ENCODE measurements around the gene TDP1.

TDP1 gene

DNA sequence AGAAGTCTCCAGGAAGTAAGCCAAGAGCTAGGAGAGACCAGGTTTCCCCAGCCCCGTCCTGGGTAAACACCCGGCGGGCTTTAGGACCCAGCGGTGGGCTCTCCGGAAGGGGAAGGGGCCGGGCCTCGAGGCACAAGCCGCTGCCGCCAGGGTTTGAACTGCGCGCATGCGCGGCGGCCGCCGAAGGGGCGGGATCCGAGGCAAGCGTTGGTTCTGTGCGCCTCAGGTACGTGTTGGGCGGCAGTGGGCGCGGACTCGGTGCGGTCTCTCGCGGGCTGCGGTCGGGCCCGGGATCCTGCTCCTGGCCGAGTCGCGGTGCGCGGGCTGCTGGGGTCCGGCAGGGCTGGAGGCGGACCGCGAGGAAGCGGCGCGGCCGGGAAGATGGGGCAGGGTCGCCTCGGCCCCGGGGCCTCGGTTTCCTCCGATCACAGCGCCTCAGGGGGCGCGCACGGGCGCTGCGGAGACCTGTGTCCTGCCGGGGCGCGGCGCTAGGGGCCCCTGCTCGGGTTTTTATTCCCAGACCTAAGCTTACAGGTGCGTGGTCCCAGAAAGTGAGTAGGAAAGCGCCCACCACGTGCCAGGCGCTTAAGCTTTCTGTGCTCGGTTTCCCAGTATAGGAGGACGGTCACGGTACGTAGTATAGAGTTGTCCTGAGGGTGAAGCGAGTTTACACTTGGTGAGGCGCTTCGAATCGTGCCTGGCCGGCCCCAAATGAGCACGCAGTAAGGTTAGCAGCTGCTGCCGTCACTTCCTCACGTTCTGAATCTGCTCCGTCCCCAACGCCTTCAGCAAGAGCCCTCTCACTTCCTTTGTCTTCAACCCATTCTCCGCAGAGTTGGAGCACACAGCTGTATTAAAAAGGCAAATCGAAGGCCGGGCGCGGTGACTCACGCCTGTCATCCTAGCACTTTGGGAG, at the start of gene TDP1:
Gene TDP1 (plus strand): TSS at position 183 of the 916 bp plus-strand sequence. CDS start 7,188 bp downstream, outside the sequence.
- peak; percentile 73 for DNase-seq (ENCODE audit: low read depth, low spot score)

DNA sequence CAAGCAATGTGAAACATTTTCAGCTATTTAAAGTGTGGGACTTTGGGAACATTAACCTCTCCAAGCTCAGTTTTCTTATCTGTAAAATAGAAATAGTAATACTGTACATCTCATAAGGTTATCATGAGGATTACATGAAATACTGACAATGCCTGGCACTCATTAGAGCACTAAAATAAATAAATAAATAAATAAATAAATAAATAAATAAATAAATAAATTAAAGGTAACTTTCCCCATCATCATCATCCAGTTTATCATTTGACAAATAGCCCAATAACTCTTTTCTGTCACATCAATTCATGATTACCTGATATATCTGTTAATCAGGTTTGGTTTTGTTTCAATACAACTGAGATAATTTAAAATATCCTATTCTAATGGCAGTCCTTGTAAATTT, 49.7 kb upstream of the TDP1 start:
- no peak for DNase-seq (ENCODE audit: low read depth, low spot score)

DNA sequence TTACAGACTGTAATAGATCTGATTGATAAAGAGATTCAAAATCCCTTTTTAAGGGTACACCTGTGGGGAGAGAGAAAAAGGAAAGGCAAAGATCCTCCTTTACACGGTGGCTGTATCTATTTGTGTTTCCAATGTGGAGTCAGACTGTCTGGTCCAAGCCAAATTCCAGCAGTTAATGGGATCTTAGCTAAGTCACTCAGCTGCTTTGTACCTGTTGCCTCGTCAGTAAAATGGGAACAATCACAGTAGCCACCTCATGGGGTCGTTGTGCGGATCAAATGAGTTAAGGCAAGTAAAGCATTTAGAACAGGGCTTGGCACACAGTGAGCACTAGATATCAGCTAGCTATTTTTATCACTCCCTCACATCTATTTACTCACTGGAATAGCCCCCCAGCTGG, 48.1 kb upstream of the TDP1 start:
- no peak for DNase-seq (ENCODE audit: low read depth, low spot score)

- DNase-seq (ENCODE audit: low read depth, low spot score): no peak
These were observed 46.8 kb upstream of the TDP1 start for GRCh38 chr14:89908712-89909450.

- no peak for DNase-seq (ENCODE audit: low read depth, low spot score)
These were observed 46.1 kb upstream of the TDP1 start for GRCh38 chr14:89909586-89909985.

DNA sequence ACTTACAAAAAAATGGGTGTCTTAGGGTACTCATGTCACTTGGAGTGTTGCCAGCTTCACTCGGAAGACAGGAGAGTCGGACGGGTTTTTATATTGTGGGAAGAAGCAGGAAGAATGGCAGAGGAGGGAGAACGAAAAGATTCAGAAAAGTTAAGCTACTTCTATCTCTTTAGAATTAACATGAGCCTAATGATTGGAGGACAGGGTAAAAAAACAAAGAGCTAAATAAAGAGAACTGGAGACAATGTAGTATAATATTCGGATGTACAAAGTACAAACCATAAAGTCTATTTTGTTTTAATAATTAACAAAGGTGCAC, 45.1 kb upstream of the TDP1 start:
- DNase-seq (ENCODE audit: low read depth, low spot score): no peak

DNA sequence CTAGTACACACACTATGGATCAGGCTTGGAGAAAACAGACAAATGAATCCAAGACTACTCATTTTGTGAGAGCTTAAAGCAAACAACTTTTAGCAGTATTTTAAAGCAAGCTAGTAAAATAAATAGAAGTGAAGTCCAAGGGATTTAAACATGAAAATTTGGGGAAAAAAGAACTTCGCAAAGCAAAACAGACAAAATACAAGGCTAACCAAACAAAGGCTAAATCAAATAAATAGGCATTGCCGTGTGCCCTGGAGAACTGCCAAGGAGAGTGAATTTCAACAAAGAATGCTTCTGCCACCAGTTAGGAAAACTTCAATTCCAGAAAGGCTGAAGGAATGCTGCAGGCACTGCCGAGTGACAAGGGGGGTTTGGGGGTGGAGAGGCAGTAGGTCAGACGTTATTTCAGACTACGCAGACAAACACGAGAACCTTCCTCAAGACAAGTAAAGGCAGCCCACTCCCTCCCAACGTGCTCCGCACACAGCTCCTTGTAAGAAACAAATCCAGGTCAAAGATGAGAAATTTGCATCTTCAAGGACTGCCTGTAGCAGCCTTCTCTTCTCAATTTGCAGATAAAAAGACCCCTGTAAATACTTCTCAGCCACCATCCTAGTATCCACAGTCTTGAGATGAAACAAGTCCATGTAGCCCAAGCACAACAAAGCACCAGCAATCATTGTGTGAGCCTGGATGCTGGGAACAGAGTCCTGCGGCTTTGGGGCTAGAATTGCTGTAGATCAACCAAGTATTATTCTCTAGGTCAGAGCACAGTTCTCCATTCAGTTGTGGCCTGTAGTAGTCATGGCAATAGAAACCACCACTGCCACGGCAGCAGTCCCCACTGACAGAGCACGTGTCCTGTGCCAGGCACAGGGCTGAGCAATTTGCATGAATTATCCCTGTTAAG, 44.5 kb upstream of the TDP1 start:
- DNase-seq (ENCODE audit: low read depth, low spot score): peak; percentile 57

DNA sequence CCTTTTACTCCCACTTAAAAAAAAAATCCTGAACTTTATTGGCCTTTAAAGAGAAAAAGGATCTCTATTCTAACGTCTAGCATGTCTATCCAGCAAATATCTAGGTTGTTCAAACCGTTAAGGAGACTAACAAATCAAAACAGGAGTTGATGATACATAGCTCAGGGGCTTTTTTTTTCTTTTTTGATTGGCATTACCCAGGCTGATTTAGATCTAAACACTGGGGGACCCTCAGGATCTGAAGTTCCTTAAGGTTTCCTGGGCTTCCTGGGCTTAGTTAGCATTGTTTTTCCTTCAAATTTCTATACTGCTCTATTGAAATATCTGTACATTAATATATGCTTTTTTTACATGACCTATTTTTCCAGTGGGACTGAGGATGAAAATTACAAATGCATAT, 43.5 kb upstream of the TDP1 start:
- no peak for DNase-seq (ENCODE audit: low read depth, low spot score)

DNA sequence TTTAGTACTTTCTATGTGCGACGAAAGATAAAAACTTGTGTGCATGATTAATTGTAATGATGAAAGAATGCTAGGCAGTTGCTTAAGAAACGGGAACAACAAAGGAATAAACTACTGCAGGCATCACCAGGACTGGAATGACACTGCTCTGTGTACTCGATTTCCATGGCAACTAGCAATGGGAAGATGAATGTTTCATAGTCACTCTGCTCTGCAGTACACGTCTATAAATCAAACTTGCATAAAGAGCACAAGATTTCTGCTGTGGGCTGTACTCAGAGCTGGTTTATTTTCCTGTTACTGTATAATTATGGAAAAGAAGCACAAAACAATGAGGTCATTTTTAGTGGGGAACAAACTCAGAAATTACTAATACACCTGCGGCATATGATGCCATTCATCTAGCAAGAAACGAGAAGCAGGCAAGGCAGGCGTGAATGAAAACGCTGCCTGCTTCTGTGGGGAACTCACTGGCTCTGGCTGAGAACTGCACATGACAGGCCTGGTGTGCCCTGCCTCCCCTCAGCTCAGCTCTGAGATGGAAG, 43.0 kb upstream of the TDP1 start:
- no peak for DNase-seq (ENCODE audit: low read depth, low spot score)

DNA sequence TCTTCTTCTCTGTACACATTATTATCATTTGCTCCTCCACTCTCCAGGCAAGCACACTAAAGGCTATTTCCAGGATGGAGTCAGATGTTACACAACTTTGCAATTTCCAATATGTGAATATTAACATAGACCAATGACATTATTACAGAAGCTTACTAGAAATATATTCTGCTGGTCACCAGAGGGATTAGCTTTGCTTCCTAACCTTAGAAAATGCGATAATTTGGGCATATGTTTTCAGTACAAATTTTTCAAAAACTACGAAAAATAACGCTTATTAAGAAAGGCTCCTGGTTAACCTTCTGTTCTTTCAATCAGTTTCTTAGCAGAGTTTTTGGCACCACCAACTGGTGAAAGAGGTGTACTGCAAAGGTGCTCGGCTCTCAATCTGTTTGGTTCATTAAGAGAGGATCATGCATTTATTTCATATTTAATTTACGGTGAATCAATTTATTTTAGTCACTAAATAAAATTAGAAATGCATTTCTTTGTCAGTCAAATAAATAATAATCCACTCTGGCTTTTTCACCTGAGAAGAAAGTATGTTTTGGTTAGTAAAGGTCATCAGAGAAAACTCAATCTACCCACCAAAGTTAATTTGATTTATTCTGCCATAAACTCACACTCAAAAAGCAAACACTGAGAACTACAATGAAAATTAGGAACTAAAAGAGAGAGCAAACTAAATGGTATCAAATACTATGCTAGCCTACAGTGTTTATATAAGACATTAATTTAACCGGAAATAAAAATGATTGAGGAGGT, 40.4 kb upstream of the TDP1 start:
- DNase-seq (ENCODE audit: low read depth, low spot score): no peak

DNA sequence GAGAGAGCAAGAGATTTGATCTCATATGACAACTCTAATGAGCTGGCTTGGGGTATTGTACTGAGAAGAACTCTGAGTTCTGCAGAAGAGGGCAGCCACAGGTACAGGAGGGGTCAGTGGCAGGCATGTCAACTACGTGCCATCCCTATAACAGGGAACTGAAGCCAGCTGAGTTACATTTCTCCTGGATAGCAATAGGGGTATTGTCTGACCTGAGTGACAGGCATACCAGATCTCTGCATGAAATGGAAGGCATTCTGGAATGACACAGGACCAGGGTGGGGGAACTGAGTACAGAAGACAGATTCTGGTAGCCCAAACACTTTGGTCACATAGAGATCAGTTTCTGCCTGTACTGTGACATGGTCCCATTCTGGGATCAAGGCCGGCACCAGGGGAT, 37.0 kb upstream of the TDP1 start:
- no peak for DNase-seq (ENCODE audit: low read depth, low spot score)

DNA sequence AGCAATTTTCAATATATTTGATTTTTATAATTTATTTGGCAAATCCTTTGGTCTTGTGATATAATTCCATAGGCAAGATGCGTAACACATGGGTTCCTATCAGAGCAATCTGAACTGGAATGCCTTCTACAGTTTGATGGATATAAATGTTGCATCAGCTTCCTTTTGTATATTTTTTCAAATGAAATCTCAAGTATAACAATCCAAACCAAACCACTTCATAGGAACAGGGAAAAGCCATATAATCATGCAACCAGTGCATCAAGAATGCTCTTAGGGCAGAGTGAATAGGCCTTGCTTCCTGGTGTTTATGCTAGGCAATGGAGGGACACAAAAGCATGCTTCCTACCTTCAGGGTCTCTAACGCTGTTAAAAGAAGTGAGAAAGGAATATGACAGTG, 35.7 kb upstream of the TDP1 start:
- DNase-seq (ENCODE audit: low read depth, low spot score): no peak

DNA sequence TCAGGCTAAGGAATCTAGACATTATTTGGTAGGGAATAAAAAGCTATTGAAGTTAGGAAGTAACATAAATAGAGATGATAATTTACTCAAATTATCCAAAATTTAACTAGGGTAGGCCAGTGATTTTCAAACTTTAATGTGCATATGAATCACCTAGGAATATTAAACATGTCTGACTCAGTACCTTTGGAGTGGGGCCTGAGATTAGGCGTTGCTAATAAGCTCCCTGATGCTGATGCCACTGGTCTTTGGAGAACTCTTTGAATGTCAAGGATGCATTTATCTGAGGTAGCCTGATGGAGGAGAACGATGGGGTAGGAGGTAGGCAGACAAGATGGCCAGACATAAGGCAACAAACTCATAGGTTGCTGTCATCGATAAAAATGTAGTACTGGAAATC, 34.4 kb upstream of the TDP1 start:
- DNase-seq (ENCODE audit: low read depth, low spot score): no peak

GRCh38 chr14:89922031-89922907, 33.5 kb upstream of the TDP1 start:
- DNase-seq (ENCODE audit: low read depth, low spot score): no peak

DNA sequence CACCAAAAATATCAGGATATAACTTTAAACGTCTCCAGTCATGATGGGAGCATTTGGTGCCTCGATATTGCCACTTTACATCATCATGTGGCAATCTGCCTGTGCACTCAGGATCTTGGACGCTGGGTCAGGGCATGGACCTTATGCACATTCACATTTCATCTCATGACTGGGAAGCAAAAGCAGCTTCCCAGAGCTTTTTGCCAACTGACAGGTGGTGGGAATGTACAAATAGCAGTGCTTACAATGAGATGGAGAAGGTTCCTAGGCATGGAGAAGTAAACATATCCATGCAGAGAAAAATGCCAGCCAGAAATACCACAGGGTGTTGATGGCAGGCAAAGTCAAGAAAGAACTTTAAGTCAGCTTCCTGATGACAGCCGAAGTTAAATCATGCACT, 31.5 kb upstream of the TDP1 start:
- DNase-seq (ENCODE audit: low read depth, low spot score): no peak

DNA sequence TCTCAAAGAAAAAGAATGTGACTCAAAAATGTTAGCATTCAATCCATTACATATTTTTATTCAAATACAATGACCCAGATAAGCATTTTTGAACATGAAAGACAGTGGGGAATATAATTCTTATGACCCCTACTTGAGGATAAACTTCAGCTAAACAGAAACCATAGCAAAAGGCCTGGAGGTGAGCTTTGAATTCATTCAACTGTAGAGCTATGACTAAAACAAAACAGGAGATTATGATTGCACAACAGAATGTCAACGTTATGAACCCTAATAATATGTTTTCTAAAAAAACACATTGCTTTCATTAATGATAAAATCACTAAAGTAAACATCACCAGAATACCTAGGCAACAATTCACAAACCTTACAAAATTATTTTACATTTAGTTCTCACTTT, 29.0 kb upstream of the TDP1 start:
- DNase-seq (ENCODE audit: low read depth, low spot score): no peak

- no peak for DNase-seq (ENCODE audit: low read depth, low spot score)
These were observed 28.4 kb upstream of the TDP1 start for GRCh38 chr14:89927186-89927865.

- DNase-seq (ENCODE audit: low read depth, low spot score): no peak
These were observed 22.7 kb upstream of the TDP1 start for GRCh38 chr14:89933002-89933401.

- DNase-seq (ENCODE audit: low read depth, low spot score): no peak
These were observed 19.0 kb upstream of the TDP1 start for GRCh38 chr14:89936654-89937185.

All from iPS DF 19.7 (cell line).